Dermis blood vessel endothelial cell (primary cell): ENCODE measurements around the gene DPH6. TPM values are rescaled to one million over a fixed set of nuclear protein-coding genes. Genes with fewer than 3 reads are reported as not detected.
"Not testable (repeated sequence)": the region's sequence is repeated elsewhere in the genome, so short reads cannot be mapped to it uniquely, and the experiment has no call there.

Source experiments
- DNase-seq: peaks from one replicate; pipeline ENCODE4 v3.0.0; 2010
- total RNA-seq: library from RNA; depleted of rRNA; stranded (reverse); fragments of >200 nt; gene quantifications from 2 replicates; pipeline ENCODE4 v1.2.3, GENCODE V29; 2014

The DPH6 gene
- total RNA-seq, 1 donor from 2014 or later, result 14.5 TPM

GRCh38 chr15:35431281-35431680 lies 114.7 kb downstream of the DPH6 start:
- DNase-seq, result no peak

GRCh38 chr15:35430301-35430700 lies 115.7 kb downstream of the DPH6 start:
- DNase-seq, result no peak

GRCh38 chr15:35427496-35427895 lies 118.5 kb downstream of the DPH6 start:
- no peak for DNase-seq

- DNase-seq, result peak; percentile 85
Observed at GRCh38 chr15:35427091-35427490, 118.9 kb downstream of the DPH6 start.

- no peak for DNase-seq
Observed at GRCh38 chr15:35410775-35411174, 135.2 kb downstream of the DPH6 start.

GRCh38 chr15:35399901-35400300 lies 146.1 kb downstream of the DPH6 start:
- no peak for DNase-seq

- DNase-seq, result no peak
Observed at GRCh38 chr15:35397027-35397426, 148.9 kb downstream of the DPH6 start.

GRCh38 chr15:35394416-35394815 lies 151.5 kb downstream of the DPH6 start:
- no peak for DNase-seq

- no peak for DNase-seq
Observed at GRCh38 chr15:35393398-35393797, 152.6 kb downstream of the DPH6 start.

- DNase-seq, result not testable (repeated sequence)
Observed at GRCh38 chr15:35391408-35391984, 154.5 kb downstream of the DPH6 start.

GRCh38 chr15:35383506-35383905 lies 162.5 kb downstream of the DPH6 start:
- no peak for DNase-seq

GRCh38 chr15:35381328-35381727 lies 164.6 kb downstream of the DPH6 start:
- DNase-seq, result no peak

- DNase-seq, result no peak
Observed at GRCh38 chr15:35379972-35380371, 166.0 kb downstream of the DPH6 start.

GRCh38 chr15:35378454-35378853 lies 167.5 kb downstream of the DPH6 start:
- not testable (repeated sequence) for DNase-seq

GRCh38 chr15:35376707-35377106 lies 169.3 kb downstream of the DPH6 start:
- no peak for DNase-seq

GRCh38 chr15:35374661-35375060 lies 171.3 kb downstream of the DPH6 start:
- DNase-seq, result no peak

GRCh38 chr15:35362195-35362829 lies 183.7 kb downstream of the DPH6 start:
- DNase-seq, result no peak

GRCh38 chr15:35358824-35359223 lies 187.1 kb downstream of the DPH6 start:
- no peak for DNase-seq

GRCh38 chr15:35351059-35351458 lies 194.9 kb downstream of the DPH6 start:
- DNase-seq, result no peak

GRCh38 chr15:35349916-35350315 lies 196.0 kb downstream of the DPH6 start:
- no peak for DNase-seq

GRCh38 chr15:35330916-35331315 lies 215.0 kb downstream of the DPH6 start:
- peak; percentile 19 for DNase-seq

- no peak for DNase-seq
Observed at GRCh38 chr15:35330048-35330695, 215.8 kb downstream of the DPH6 start.

- no peak for DNase-seq
Observed at GRCh38 chr15:35329521-35329961, 216.4 kb downstream of the DPH6 start.

GRCh38 chr15:35328836-35329235 lies 217.1 kb downstream of the DPH6 start:
- DNase-seq, result not testable (repeated sequence)
